ENCODE results near the gene TRAPPC10. TPM values are rescaled to one million over a fixed set of nuclear protein-coding genes. Genes with fewer than 3 reads are reported as not detected.

TRAPPC10 gene
- total RNA-seq, 1 donor from 2014 or later: 30.9 TPM

- no peak for DNase-seq (ENCODE audit: low read depth)
- Histone ChIP-seq H3K36me3 (ENCODE audit: control insufficient read depth, insufficient read depth, low read length) (no peaks in the 10 kb centered on the region), H3K4me3 (ENCODE audit: low read depth, low read length) (no peak overlapping the region), H3K27me3 (ENCODE audit: control insufficient read depth, insufficient read depth, low read length) (no peaks in the 10 kb centered on the region)
- TF ChIP-seq, protein P1, sequence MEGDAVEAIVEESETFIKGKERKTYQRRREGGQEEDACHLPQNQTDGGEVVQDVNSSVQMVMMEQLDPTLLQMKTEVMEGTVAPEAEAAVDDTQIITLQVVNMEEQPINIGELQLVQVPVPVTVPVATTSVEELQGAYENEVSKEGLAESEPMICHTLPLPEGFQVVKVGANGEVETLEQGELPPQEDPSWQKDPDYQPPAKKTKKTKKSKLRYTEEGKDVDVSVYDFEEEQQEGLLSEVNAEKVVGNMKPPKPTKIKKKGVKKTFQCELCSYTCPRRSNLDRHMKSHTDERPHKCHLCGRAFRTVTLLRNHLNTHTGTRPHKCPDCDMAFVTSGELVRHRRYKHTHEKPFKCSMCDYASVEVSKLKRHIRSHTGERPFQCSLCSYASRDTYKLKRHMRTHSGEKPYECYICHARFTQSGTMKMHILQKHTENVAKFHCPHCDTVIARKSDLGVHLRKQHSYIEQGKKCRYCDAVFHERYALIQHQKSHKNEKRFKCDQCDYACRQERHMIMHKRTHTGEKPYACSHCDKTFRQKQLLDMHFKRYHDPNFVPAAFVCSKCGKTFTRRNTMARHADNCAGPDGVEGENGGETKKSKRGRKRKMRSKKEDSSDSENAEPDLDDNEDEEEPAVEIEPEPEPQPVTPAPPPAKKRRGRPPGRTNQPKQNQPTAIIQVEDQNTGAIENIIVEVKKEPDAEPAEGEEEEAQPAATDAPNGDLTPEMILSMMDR (IDR thresholded peaks at IDR 0.05; ENCODE audit: insufficient read depth, low read length, poor library complexity, severe bottlenecking): no peak
Measured at GRCh38 chr21:44017601-44018000, 5.5 kb downstream of the TRAPPC10 start.

DNA sequence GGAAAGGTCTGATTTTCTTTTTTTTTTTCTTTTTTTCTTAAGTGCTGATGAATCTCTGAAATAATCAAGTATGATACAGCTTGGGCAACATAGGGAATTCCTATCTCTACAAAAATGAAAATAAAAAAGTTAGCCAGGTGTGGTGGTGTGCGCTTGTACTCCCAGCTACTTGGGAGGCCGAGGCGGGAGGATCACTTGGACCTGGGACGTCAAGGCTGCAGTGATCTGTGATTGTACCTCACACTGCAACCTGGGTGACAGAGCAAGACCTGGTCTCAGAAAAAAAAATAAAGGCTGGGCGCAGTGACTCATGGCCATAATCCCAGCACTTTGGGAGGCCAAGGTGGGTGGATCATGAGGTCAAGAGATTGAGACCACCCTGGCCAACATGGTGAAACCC, 6.0 kb downstream of the TRAPPC10 start:
- Histone ChIP-seq H3K4me3 (ENCODE audit: low read depth, low read length) (no peak overlapping the region), H3K36me3 (ENCODE audit: control insufficient read depth, insufficient read depth, low read length) (no peaks in the 10 kb centered on the region), H3K27me3 (ENCODE audit: control insufficient read depth, insufficient read depth, low read length) (no peaks in the 10 kb centered on the region)
- TF ChIP-seq, protein P1 (IDR thresholded peaks at IDR 0.05; ENCODE audit: insufficient read depth, low read length, poor library complexity, severe bottlenecking): no peak
- DNase-seq (ENCODE audit: low read depth): no peak

DNA sequence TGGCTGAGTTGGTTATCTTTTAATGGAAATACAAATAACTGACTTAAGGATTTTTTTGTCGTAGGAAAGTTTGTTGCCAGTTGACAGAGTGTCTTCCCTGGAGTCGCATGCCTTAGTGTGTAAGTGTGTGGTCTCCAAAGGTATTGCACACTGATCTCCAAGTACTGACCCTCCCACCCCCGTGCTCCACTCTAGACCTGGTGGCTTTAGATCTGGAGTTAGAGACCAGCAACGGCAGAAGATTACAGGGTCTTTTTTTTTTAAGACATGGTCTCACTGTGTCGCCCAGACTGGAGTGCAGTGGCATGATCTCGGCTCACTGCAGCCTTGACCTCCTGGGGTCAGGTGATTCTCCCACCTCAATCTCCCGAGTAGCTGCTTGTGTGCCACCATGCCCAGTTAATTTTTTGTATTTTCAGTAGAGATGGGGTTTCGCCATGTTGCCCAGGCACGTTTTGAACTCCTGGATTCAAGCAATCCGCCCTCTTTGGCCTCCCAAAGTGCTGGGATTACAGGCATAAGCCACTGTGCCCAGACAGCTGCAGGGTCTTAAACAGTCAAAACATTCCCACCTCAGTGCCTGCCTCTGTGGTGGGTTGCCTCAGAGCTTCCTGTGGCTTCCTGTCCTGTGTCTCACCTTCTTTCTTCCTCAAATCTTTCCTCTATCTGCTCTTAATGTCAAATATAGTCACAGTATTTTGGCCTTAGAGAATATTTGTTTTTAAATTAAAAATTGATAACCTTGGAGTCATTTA, 6.9 kb downstream of the TRAPPC10 start:
- Histone ChIP-seq H3K4me3 (ENCODE audit: low read depth, low read length) (no peak overlapping the region), H3K27me3 (ENCODE audit: control insufficient read depth, insufficient read depth, low read length) (no peaks in the 10 kb centered on the region), H3K36me3 (ENCODE audit: control insufficient read depth, insufficient read depth, low read length) (no peaks in the 10 kb centered on the region)
- DNase-seq (ENCODE audit: low read depth): no peak
- TF ChIP-seq, protein P1 (IDR thresholded peaks at IDR 0.05; ENCODE audit: insufficient read depth, low read length, poor library complexity, severe bottlenecking): no peak

DNA sequence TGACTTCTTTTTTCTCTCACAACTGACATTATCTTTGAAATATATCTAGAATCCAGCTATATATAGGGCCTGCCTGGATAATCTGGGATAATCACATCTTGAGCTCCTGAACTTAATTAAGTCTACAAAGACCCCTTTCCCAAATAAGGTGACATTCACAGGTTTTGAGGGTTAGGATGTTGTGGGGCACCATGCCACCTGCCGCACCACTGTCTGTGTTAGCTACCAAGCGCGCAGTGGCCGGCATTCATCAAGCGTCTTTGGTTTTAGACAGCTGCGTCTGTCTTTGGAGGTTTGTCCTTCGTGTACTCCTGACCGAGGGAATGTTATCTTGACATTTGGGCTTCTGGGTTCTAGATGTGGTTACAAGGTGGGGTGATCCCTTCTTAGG, 7.5 kb downstream of the TRAPPC10 start:
- TF ChIP-seq, protein P1 (IDR thresholded peaks at IDR 0.05; ENCODE audit: insufficient read depth, low read length, poor library complexity, severe bottlenecking): no peak
- Histone ChIP-seq H3K4me3 (ENCODE audit: low read depth, low read length) (no peak overlapping the region), H3K27me3 (ENCODE audit: control insufficient read depth, insufficient read depth, low read length) (no peaks in the 10 kb centered on the region), H3K36me3 (ENCODE audit: control insufficient read depth, insufficient read depth, low read length) (no peaks in the 10 kb centered on the region)
- DNase-seq (ENCODE audit: low read depth): no peak

GRCh38 chr21:44020551-44020950, 8.4 kb downstream of the TRAPPC10 start:
- DNase-seq (ENCODE audit: low read depth): no peak
- Histone ChIP-seq H3K4me3 (ENCODE audit: low read depth, low read length) (no peak overlapping the region), H3K36me3 (ENCODE audit: control insufficient read depth, insufficient read depth, low read length) (no peaks in the 10 kb centered on the region), H3K27me3 (ENCODE audit: control insufficient read depth, insufficient read depth, low read length) (no peaks in the 10 kb centered on the region)
- TF ChIP-seq, protein P1 (IDR thresholded peaks at IDR 0.05; ENCODE audit: insufficient read depth, low read length, poor library complexity, severe bottlenecking): no peak

- H3K27me3 ChIP-seq (ENCODE audit: control insufficient read depth, insufficient read depth, low read length): no peaks in the 10 kb centered on the region
- no peaks in the 10 kb centered on the region for H3K36me3 ChIP-seq (ENCODE audit: control insufficient read depth, insufficient read depth, low read length)
- no peak for DNase-seq (ENCODE audit: low read depth)
- no peak overlapping the region for H3K4me3 ChIP-seq (ENCODE audit: low read depth, low read length)
- TF ChIP-seq, protein P1 (IDR thresholded peaks at IDR 0.05; ENCODE audit: insufficient read depth, low read length, poor library complexity, severe bottlenecking): no peak
Measured at GRCh38 chr21:44021064-44021463, 9.0 kb downstream of the TRAPPC10 start.
